ENCODE measurements around the gene KLF16.

- TF ChIP-seq CTCF (conservative IDR thresholded peaks at IDR 0.05; ENCODE audit: low read depth in 2 of 2), result no peak
- no peak for TF ChIP-seq EZH2 (IDR thresholded peaks at IDR 0.05; ENCODE audit: low read depth, unreplicated experiment)
- TF ChIP-seq, protein P1, sequence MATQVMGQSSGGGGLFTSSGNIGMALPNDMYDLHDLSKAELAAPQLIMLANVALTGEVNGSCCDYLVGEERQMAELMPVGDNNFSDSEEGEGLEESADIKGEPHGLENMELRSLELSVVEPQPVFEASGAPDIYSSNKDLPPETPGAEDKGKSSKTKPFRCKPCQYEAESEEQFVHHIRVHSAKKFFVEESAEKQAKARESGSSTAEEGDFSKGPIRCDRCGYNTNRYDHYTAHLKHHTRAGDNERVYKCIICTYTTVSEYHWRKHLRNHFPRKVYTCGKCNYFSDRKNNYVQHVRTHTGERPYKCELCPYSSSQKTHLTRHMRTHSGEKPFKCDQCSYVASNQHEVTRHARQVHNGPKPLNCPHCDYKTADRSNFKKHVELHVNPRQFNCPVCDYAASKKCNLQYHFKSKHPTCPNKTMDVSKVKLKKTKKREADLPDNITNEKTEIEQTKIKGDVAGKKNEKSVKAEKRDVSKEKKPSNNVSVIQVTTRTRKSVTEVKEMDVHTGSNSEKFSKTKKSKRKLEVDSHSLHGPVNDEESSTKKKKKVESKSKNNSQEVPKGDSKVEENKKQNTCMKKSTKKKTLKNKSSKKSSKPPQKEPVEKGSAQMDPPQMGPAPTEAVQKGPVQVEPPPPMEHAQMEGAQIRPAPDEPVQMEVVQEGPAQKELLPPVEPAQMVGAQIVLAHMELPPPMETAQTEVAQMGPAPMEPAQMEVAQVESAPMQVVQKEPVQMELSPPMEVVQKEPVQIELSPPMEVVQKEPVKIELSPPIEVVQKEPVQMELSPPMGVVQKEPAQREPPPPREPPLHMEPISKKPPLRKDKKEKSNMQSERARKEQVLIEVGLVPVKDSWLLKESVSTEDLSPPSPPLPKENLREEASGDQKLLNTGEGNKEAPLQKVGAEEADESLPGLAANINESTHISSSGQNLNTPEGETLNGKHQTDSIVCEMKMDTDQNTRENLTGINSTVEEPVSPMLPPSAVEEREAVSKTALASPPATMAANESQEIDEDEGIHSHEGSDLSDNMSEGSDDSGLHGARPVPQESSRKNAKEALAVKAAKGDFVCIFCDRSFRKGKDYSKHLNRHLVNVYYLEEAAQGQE (IDR thresholded peaks at IDR 0.05; ENCODE audit: unreplicated experiment), result no peak
- no peak for TF ChIP-seq CREB1 (CRISPR knock-in tag; IDR thresholded peaks at IDR 0.05; ENCODE audit: low read depth)
- no peak for TF ChIP-seq EZH2phosphoT487 (IDR thresholded peaks at IDR 0.05; ENCODE audit: unreplicated experiment)
- TF ChIP-seq POLR2AphosphoS5 (IDR thresholded peaks at IDR 0.05; ENCODE audit: low read depth), result no peak
- TF ChIP-seq JUNB (IDR thresholded peaks at IDR 0.05; ENCODE audit: unreplicated experiment), result no peak
- TF ChIP-seq, protein P2, sequence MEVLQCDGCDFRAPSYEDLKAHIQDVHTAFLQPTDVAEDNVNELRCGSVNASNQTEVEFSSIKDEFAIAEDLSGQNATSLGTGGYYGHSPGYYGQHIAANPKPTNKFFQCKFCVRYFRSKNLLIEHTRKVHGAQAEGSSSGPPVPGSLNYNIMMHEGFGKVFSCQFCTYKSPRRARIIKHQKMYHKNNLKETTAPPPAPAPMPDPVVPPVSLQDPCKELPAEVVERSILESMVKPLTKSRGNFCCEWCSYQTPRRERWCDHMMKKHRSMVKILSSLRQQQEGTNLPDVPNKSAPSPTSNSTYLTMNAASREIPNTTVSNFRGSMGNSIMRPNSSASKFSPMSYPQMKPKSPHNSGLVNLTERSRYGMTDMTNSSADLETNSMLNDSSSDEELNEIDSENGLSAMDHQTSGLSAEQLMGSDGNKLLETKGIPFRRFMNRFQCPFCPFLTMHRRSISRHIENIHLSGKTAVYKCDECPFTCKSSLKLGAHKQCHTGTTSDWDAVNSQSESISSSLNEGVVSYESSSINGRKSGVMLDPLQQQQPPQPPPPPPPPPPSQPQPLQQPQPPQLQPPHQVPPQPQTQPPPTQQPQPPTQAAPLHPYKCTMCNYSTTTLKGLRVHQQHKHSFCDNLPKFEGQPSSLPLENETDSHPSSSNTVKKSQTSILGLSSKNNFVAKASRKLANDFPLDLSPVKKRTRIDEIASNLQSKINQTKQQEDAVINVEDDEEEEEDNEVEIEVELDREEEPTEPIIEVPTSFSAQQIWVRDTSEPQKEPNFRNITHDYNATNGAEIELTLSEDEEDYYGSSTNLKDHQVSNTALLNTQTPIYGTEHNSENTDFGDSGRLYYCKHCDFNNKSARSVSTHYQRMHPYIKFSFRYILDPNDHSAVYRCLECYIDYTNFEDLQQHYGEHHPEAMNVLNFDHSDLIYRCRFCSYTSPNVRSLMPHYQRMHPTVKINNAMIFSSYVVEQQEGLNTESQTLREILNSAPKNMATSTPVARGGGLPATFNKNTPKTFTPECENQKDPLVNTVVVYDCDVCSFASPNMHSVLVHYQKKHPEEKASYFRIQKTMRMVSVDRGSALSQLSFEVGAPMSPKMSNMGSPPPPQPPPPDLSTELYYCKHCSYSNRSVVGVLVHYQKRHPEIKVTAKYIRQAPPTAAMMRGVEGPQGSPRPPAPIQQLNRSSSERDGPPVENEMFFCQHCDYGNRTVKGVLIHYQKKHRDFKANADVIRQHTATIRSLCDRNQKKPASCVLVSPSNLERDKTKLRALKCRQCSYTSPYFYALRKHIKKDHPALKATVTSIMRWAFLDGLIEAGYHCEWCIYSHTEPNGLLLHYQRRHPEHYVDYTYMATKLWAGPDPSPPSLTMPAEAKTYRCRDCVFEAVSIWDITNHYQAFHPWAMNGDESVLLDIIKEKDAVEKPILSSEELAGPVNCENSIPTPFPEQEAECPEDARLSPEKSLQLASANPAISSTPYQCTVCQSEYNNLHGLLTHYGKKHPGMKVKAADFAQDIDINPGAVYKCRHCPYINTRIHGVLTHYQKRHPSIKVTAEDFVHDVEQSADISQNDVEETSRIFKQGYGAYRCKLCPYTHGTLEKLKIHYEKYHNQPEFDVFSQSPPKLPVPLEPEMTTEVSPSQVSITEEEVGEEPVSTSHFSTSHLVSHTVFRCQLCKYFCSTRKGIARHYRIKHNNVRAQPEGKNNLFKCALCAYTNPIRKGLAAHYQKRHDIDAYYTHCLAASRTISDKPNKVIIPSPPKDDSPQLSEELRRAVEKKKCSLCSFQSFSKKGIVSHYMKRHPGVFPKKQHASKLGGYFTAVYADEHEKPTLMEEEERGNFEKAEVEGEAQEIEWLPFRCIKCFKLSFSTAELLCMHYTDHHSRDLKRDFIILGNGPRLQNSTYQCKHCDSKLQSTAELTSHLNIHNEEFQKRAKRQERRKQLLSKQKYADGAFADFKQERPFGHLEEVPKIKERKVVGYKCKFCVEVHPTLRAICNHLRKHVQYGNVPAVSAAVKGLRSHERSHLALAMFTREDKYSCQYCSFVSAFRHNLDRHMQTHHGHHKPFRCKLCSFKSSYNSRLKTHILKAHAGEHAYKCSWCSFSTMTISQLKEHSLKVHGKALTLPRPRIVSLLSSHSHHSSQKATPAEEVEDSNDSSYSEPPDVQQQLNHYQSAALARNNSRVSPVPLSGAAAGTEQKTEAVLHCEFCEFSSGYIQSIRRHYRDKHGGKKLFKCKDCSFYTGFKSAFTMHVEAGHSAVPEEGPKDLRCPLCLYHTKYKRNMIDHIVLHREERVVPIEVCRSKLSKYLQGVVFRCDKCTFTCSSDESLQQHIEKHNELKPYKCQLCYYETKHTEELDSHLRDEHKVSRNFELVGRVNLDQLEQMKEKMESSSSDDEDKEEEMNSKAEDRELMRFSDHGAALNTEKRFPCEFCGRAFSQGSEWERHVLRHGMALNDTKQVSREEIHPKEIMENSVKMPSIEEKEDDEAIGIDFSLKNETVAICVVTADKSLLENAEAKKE (CRISPR knock-in tag; IDR thresholded peaks at IDR 0.05), result no peak
- TF ChIP-seq, protein P3, sequence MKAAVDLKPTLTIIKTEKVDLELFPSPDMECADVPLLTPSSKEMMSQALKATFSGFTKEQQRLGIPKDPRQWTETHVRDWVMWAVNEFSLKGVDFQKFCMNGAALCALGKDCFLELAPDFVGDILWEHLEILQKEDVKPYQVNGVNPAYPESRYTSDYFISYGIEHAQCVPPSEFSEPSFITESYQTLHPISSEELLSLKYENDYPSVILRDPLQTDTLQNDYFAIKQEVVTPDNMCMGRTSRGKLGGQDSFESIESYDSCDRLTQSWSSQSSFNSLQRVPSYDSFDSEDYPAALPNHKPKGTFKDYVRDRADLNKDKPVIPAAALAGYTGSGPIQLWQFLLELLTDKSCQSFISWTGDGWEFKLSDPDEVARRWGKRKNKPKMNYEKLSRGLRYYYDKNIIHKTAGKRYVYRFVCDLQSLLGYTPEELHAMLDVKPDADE (IDR thresholded peaks at IDR 0.05), result no peak
- TF ChIP-seq ZNF331 (CRISPR knock-in tag; IDR thresholded peaks at IDR 0.05; ENCODE audit: low read depth), result no peak
- no peak for TF ChIP-seq NANOG (IDR thresholded peaks at IDR 0.05; ENCODE audit: borderline replicate concordance)
- no peak for TF ChIP-seq ZNF114 (CRISPR knock-in tag; IDR thresholded peaks at IDR 0.05)
- no peak for TF ChIP-seq STAT1 (IDR thresholded peaks at IDR 0.05; ENCODE audit: unreplicated experiment)
These were observed 52.8 kb downstream of the KLF16 start for GRCh38 chr19:1810439-1811160.

Measured in GM23338 (cell line).